ENCODE results near the gene SERPINA12.
"Not testable (repeated sequence)": the region's sequence is repeated elsewhere in the genome, so short reads cannot be mapped to it uniquely, and the experiment has no call there.

The SERPINA12 gene

GRCh38 chr14:94521375-94522114 is 12.3 kb upstream of the SERPINA12 start:
- Histone ChIP-seq H3K4me3 (ENCODE audit: insufficient read length, low read depth) (no peak overlapping the region), H3K4me1 (ENCODE audit: insufficient read depth, insufficient read length) (peaks cover 3% of the 10 kb centered on the region)
- TF ChIP-seq YY1 (IDR thresholded peaks at IDR 0.05; ENCODE audit: insufficient read depth, insufficient read length): no peak

GRCh38 chr14:94517641-94518257 is 8.5 kb upstream of the SERPINA12 start:
- no peak for DNase-seq (ENCODE audit: low read depth, low spot score)
- Histone ChIP-seq H3K36me3 (ENCODE audit: insufficient read depth, insufficient read length, low read length) (no peaks in the 10 kb centered on the region), H3K27me3 (ENCODE audit: insufficient read depth, insufficient read length) (no peaks in the 10 kb centered on the region)

More at GRCh38 chr14:94521375-94522114, 12.3 kb upstream of the SERPINA12 start:
- Histone ChIP-seq H3K27me3 (ENCODE audit: insufficient read depth, insufficient read length) (no peaks in the 10 kb centered on the region), H3K36me3 (ENCODE audit: insufficient read depth, insufficient read length, low read length) (no peaks in the 10 kb centered on the region), H3K9ac (ENCODE audit: insufficient read length, low read depth) (no peak overlapping the region), H3K9me3 (ENCODE audit: insufficient read depth, low read length) (no peaks in the 10 kb centered on the region)
- no peak for DNase-seq (ENCODE audit: low read depth, low spot score)

GRCh38 chr14:94517248-94517640 is 8.0 kb upstream of the SERPINA12 start:
- TF ChIP-seq YY1 (IDR thresholded peaks at IDR 0.05; ENCODE audit: insufficient read depth, insufficient read length) (no peak), ZNF274 (IDR thresholded peaks at IDR 0.05; ENCODE audit: low read depth, low read length) (no peak), SUZ12 (IDR thresholded peaks at IDR 0.05; ENCODE audit: extremely low read depth, insufficient read depth, insufficient read length) (no peak)
- no peaks in the 10 kb centered on the region for H3K36me3 ChIP-seq (ENCODE audit: insufficient read depth, insufficient read length, low read length)
- H3K9ac ChIP-seq (ENCODE audit: insufficient read length, low read depth): peak overlapping the region; percentile 8
- H3K4me3 ChIP-seq (ENCODE audit: insufficient read length, low read depth): no peak overlapping the region
- H3K4me1 ChIP-seq (ENCODE audit: insufficient read depth, insufficient read length): peaks cover 3% of the 10 kb centered on the region
- H3K27me3 ChIP-seq (ENCODE audit: insufficient read depth, insufficient read length): no peaks in the 10 kb centered on the region
- no peak for DNase-seq (ENCODE audit: low read depth, low spot score)
- H3K9me3 ChIP-seq (ENCODE audit: insufficient read depth, low read length): no peaks in the 10 kb centered on the region

More at GRCh38 chr14:94517641-94518257, 8.5 kb upstream of the SERPINA12 start:
- Histone ChIP-seq H3K9me3 (ENCODE audit: insufficient read depth, low read length) (no peaks in the 10 kb centered on the region), H3K4me1 (ENCODE audit: insufficient read depth, insufficient read length) (peaks cover 3% of the 10 kb centered on the region), H3K9ac (ENCODE audit: insufficient read length, low read depth) (no peak overlapping the region), H3K4me3 (ENCODE audit: insufficient read length, low read depth) (no peak overlapping the region)
- TF ChIP-seq SUZ12 (IDR thresholded peaks at IDR 0.05; ENCODE audit: extremely low read depth, insufficient read depth, insufficient read length): no peak
- no peak for TF ChIP-seq YY1 (IDR thresholded peaks at IDR 0.05; ENCODE audit: insufficient read depth, insufficient read length)
- TF ChIP-seq ZNF274 (IDR thresholded peaks at IDR 0.05; ENCODE audit: low read depth, low read length): no peak

- Histone ChIP-seq H3K4me3 (ENCODE audit: insufficient read length, low read depth) (no peak overlapping the region), H3K36me3 (ENCODE audit: insufficient read depth, insufficient read length, low read length) (no peaks in the 10 kb centered on the region), H3K27me3 (ENCODE audit: insufficient read depth, insufficient read length) (no peaks in the 10 kb centered on the region), H3K4me1 (ENCODE audit: insufficient read depth, insufficient read length) (peaks cover 3% of the 10 kb centered on the region), H3K9me3 (ENCODE audit: insufficient read depth, low read length) (no peaks in the 10 kb centered on the region), H3K9ac (ENCODE audit: insufficient read length, low read depth) (no peak overlapping the region)
- no peak for TF ChIP-seq ZNF274 (IDR thresholded peaks at IDR 0.05; ENCODE audit: low read depth, low read length)
- TF ChIP-seq YY1 (IDR thresholded peaks at IDR 0.05; ENCODE audit: insufficient read depth, insufficient read length): no peak
- DNase-seq (ENCODE audit: low read depth, low spot score): no peak
Measured at GRCh38 chr14:94515856-94516255, 6.6 kb upstream of the SERPINA12 start.

GRCh38 chr14:94515426-94515825 is 6.2 kb upstream of the SERPINA12 start:
- Histone ChIP-seq H3K36me3 (ENCODE audit: insufficient read depth, insufficient read length, low read length) (no peaks in the 10 kb centered on the region), H3K4me3 (ENCODE audit: insufficient read length, low read depth) (no peak overlapping the region), H3K9me3 (ENCODE audit: insufficient read depth, low read length) (no peaks in the 10 kb centered on the region), H3K9ac (ENCODE audit: insufficient read length, low read depth) (no peak overlapping the region), H3K4me1 (ENCODE audit: insufficient read depth, insufficient read length) (peaks cover 3% of the 10 kb centered on the region), H3K27me3 (ENCODE audit: insufficient read depth, insufficient read length) (no peaks in the 10 kb centered on the region)
- TF ChIP-seq ZNF274 (IDR thresholded peaks at IDR 0.05; ENCODE audit: low read depth, low read length): no peak
- no peak for TF ChIP-seq SUZ12 (IDR thresholded peaks at IDR 0.05; ENCODE audit: extremely low read depth, insufficient read depth, insufficient read length)
- TF ChIP-seq YY1 (IDR thresholded peaks at IDR 0.05; ENCODE audit: insufficient read depth, insufficient read length): no peak
- DNase-seq (ENCODE audit: low read depth, low spot score): no peak

- no peak for DNase-seq (ENCODE audit: low read depth, low spot score)
- H3K4me1 ChIP-seq (ENCODE audit: insufficient read depth, insufficient read length): peaks cover 3% of the 10 kb centered on the region
- TF ChIP-seq SUZ12 (IDR thresholded peaks at IDR 0.05; ENCODE audit: extremely low read depth, insufficient read depth, insufficient read length): no peak
- TF ChIP-seq ZNF274 (IDR thresholded peaks at IDR 0.05; ENCODE audit: low read depth, low read length): no peak
- no peak for TF ChIP-seq YY1 (IDR thresholded peaks at IDR 0.05; ENCODE audit: insufficient read depth, insufficient read length)
- H3K36me3 ChIP-seq (ENCODE audit: insufficient read depth, insufficient read length, low read length): no peaks in the 10 kb centered on the region
- H3K4me3 ChIP-seq (ENCODE audit: insufficient read length, low read depth): no peak overlapping the region
- H3K9me3 ChIP-seq (ENCODE audit: insufficient read depth, low read length): no peaks in the 10 kb centered on the region
- H3K9ac ChIP-seq (ENCODE audit: insufficient read length, low read depth): no peak overlapping the region
- no peaks in the 10 kb centered on the region for H3K27me3 ChIP-seq (ENCODE audit: insufficient read depth, insufficient read length)
Measured at GRCh38 chr14:94514351-94514750, 5.1 kb upstream of the SERPINA12 start.

GRCh38 chr14:94510481-94510880 is 1.2 kb upstream of the SERPINA12 start:
- H3K36me3 ChIP-seq (ENCODE audit: insufficient read depth, insufficient read length, low read length); H3K4me1 ChIP-seq (ENCODE audit: insufficient read depth, insufficient read length); H3K9me3 ChIP-seq (ENCODE audit: insufficient read depth, low read length); H3K4me3 ChIP-seq (ENCODE audit: insufficient read length, low read depth); H3K9ac ChIP-seq (ENCODE audit: insufficient read length, low read depth); DNase-seq (ENCODE audit: low read depth, low spot score); H3K27me3 ChIP-seq (ENCODE audit: insufficient read depth, insufficient read length): not testable (repeated sequence)
